ENCODE measurements around the gene PSMF1.

The PSMF1 gene

DNA sequence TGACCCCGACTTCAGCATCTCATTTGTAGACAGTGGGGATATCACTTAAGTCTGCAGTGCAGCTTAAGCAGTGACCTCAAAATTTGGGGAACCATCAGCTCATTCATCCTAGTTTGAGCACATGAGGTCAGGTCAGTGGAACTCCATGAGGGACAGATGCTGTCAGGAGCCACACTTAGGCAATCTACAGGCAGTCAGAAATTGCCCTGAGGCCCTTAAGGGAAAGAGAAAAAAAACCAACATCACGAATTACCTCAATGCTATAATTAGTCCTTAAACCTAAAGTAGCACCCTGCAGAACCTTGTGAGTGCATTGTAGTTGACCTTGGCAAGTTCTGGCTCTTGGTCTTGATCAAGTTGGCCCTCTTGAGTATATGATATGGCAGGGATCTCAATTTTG is 45.3 kb downstream of the PSMF1 start:
- no peak for DNase-seq (ENCODE audit: low read depth in 4 of 4, low spot score in 1 of 4)

DNA sequence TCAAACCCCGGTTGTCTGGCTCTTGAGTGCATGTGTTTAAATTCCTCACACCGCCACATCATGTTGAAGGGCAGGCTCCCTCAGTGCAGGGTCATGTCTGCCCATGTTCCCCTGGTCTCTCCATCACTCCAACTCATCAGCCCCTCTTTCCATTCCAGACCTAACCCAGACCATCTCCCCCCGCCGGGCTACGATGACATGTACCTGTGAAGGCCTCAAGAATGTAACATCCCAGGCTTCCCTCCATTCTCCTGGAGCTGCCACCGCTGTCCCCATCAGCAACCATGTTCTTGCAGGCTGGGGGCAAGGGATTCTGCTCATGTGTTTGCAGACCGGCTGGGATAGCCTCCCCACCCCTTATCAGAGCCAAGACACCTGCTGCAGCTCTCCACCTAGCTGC is 46.5 kb downstream of the PSMF1 start:
- DNase-seq (ENCODE audit: low read depth in 4 of 4, low spot score in 1 of 4), result no peak

DNA sequence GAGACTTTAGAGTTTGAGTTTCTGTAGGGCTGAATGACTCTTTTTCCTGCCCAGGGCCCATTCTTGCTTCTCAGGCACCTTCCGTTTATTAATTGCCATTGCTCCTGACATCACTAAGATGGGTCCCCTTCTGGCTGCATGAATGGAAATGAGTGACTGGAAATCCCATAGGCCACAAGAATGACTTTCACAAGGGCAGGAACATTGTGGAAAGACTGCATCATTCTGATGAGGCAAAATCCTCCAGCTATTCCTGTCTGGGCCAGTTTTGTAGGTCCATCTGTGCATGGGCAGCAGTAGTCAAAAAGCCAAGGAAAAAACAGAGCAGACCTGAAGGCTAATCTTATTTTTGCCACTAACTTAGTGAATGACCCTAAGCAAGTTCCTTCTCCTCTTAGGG is 47.1 kb downstream of the PSMF1 start:
- no peak for DNase-seq (ENCODE audit: low read depth in 4 of 4, low spot score in 1 of 4)

DNA sequence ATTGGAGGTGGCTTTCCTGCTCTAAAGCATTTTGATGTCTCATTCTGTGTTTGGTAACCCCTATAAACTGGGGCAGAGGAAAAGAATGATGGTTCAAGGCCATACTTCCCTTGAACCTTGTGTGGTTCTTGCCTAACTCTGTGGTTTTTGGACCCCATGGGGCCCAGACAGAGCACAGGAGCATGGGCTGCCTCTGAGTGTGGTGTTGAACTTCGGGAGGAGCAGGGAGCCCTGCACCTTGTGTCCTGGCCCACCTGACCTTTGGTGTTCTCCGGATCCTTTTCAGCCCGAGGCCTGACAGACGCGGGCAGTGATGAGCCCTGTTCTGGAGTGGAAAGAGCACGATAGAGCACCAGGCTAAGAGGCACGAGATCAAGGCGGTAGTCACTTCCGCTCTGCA is 47.5 kb downstream of the PSMF1 start:
- DNase-seq (ENCODE audit: low read depth in 4 of 4, low spot score in 1 of 4), result no peak

DNA sequence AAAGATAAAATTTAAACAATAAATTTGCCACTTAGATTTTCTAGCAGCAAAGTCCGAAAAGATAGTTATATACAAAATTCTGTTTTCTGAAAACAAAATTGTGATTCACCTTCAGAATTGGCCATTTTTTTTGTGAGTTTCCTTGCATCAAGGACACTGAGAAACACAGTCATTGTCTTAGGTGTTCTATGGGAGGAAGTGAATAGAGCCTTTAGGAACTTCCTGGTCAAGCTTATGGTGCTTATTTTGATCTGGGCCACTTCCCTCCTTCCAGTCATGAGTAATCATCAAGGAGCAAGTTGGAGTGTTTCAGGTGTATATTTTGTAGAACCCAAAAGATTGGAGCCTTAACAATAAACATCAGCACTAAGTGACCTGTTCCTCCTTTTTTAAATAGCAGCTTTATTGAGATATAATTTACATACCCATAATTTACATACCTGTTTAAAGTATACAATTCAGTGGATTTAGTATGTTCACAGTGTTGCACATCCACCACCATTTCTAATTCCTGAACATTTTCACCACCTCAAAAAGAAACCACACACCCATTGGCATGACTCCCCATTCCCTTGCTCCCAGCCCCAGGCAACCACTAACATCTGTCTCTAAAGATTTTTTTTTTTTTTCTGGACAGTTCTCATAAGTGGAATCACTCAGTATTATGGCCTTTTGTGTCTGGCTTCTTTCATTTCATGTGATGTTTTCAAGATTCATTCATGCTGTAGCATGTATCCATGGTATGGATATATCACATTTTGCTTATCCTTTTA is 48.7 kb downstream of the PSMF1 start:
- no peak for DNase-seq (ENCODE audit: low read depth in 4 of 4, low spot score in 1 of 4)

DNA sequence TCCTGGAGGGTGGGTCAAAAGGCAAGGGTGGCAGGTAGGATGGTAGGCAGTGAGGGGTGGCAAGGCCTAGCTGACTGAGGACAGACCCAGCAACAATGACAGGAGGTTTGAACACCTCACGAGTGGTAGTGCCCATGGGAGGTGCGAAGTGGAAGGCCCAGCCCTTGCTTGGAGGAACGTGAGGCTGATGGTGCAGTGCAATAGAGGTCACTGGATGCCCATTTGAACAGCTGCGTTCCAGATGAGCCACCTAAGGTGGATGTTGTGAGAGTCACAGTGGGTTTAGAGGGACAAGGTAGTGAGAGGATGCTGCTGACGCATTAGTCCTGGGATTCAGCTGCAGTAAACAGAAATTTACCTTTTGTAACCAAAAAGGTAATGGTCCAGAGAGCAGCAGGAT is 50.8 kb downstream of the PSMF1 start:
- DNase-seq (ENCODE audit: low read depth in 4 of 4, low spot score in 1 of 4), result no peak

DNA sequence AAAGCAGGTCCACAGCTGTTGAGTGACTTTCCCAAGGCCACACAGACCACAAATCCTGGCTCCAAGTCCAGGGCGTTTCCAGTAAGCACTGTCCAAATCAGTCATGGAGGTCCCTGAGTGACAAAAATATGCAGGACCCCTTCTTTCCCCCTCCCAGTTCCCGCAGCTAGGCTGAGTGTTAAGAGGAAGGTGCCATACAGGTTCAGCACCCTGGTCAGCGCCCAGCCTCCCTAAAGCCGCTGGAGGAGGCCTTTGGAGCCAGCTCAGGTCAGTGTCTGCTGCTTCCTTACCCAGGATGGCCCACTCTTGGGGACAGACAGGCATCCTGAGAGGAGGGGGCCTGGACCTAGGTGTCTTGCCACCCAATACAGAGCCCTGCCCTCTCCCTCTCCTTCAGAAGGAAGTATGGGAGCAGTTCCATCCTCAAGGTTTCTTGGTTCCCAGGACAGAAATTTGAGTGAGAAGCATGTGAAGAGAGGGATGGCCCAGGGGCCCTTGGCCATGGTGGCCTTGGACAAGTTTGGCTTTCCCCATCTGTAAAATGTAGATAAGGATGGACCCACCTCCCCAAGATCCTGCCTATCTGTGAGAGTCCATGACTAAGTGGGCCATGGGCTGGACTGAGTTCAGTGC is 53.2 kb downstream of the PSMF1 start:
- DNase-seq (ENCODE audit: low read depth in 4 of 4, low spot score in 1 of 4), result no peak

DNA sequence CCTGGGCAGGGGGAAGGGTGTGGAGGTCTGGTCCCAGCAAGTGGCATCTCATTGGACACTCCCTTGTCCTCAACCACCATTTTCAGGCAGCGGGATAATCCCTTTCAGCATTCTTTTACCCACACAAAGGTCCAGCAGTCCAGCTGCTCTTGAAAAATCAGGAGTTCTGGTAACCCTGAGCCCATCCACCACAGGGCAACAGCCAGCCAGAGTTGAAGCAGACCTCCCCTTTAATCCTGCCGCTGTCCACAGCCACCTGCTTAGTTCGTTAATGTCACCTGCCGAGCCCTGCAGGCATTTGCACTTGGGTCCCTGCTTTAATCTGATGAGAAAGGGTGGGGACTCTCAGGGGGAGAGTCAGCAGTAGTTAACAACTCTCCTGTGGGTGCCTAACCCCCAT is 55.3 kb downstream of the PSMF1 start:
- DNase-seq (ENCODE audit: low read depth in 4 of 4, low spot score in 1 of 4), result no peak

DNA sequence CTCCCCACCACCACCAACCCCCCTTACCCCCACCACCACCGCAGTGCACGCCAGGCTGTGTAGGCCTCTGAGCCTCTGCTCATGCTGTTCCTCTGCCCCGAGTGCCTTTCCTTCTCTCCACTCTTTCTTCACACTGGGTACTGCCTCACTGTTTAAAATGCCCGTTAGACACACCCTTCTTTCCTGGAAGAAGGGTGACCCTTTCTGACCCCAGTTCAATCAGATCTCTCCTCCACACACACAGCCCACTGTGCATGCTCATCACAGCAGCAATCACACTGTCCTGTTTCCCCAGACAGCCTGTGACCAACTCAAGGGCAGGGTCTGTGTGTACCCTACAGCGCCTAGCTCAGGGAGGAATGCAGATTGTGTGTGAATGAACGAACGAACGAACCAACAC is 56.4 kb downstream of the PSMF1 start:
- DNase-seq (ENCODE audit: low read depth in 4 of 4, low spot score in 1 of 4), result no peak

DNA sequence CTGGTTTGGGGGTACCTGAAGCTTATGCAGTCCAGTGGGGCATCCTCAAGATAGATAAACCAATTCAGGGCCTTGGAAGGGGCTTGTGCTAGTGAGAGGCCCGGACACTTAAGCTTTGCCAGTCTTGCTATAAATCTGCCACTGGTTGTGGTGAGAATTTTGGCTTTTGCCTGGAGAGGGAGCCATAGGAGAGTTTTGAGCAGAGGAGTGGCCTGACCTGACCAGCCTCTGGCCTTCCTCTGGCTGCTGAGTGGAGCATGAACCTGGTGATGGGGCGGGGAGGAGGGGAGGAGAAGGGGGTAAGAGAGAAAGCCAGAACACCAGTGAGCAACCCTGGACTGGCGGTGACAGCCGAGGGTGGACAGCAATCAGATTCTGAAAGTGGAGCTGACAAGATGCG is 59.3 kb downstream of the PSMF1 start:
- DNase-seq (ENCODE audit: low read depth in 4 of 4, low spot score in 1 of 4), result no peak

DNA sequence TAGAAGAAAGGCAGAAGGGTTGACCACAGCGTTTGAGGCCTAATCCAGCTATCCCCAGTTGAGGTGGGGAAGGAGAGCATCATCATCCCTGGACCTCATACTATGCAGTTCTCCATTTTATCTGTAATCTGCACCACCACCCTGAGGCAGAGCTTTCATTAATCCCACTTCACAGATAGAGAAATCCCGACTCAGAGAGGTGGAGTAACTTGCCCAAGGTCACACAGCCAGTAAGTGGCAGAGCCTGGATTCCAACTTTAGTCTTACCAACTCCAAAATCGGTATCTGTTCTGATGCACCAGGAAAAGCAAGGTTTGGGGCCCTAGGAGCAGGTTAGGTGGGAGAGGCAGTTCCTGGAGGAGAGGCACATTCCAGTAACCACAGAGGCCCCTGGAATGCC is 59.7 kb downstream of the PSMF1 start:
- no peak for DNase-seq (ENCODE audit: low read depth in 4 of 4, low spot score in 1 of 4)

DNA sequence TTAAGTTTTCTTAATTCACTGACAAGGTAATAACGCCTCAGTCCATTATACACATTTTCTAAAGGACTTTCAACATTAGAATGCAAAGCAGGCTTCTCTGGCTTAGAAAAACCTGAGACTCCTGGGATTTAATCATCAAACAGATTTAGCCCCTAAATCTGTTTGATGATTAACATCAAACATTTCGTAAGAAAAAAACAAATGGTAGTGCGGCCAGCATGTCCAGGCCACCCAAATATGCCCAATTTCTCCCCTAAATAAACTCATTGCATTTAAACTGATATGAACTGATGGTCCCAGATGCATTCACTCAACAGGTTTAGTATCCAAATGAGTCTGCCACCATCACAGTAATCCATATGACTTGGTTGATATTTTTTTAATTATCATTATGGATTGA is 60.2 kb downstream of the PSMF1 start:
- DNase-seq (ENCODE audit: low read depth in 4 of 4, low spot score in 1 of 4), result no peak

DNA sequence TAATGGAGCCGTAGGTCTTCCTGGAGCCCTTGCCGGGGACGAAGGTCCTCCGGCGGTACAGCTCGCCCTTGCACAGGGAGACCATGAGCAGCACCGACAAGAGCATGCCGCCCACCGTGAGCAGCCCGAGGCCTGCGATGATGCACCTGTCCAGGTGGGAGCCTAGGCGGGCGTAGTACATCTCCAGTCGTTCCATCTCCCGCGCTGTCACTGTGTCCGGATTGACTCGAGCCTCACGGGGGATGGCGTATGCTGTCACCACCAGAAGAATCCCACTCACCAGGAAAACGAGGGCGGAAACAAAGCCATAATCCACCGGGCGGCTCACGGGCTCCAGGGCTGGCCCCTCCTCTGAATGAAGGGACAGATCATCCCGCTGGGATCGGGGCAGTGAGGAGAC is 62.5 kb downstream of the PSMF1 start:
- no peak for DNase-seq (ENCODE audit: low read depth in 4 of 4, low spot score in 1 of 4)

DNA sequence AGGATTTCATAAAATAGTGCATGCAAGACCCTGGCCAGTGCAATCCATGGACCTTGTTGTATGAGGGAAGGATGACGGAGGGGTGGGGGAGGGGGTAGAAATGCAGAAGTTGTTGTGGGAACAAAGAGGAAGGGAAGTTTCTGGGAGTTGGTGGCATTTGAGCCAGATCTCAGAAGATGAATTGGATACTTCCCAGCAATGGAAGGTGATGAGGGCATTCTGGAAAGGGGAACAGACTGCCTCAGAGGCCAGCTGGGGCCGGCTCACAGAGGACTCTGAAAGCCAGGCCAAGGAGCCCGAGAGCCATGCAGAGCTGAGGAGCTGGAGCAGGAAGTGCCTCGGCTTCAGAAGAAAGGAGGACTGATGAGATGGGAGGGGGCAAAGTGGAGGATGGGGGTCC is 63.7 kb downstream of the PSMF1 start:
- DNase-seq (ENCODE audit: low read depth in 4 of 4, low spot score in 1 of 4), result no peak

DNA sequence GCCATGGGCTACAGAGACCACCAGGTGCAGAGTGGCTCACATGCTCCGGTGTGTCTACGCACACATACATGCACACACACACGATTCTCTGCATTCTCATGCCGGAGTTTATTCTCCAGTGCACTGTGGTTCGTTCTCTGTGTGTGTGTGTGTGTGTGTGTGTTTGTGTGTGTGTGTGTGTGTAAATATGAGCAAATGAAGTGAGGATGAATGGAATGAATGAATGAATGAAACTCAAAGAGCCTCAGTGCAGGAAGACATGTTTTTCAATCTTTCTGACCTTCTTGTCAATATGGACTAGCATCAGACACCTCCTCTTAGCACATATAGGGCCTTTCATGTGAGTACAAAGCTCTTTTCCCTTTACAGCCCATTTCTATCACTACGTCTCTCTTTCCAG is 64.8 kb downstream of the PSMF1 start:
- DNase-seq (ENCODE audit: low read depth in 4 of 4, low spot score in 1 of 4), result no peak

DNA sequence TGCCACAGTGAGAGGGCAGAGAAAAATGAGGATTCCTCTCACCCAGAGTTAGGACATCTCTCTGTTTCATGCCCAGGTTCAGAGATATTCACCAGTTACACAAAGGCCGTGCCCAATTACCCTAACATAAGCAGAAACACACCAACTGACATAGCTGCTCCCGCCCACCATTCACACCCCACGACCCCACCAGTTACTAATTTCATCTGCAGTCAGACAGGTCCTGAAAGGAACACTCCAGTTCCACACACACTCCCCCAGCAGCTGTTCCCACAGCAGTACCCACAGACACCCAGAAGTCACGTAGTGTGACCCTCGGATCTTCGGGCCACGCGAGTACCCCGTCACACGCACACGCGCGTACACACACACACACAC is 65.8 kb downstream of the PSMF1 start:
- no peak for DNase-seq (ENCODE audit: low read depth in 4 of 4, low spot score in 1 of 4)

DNA sequence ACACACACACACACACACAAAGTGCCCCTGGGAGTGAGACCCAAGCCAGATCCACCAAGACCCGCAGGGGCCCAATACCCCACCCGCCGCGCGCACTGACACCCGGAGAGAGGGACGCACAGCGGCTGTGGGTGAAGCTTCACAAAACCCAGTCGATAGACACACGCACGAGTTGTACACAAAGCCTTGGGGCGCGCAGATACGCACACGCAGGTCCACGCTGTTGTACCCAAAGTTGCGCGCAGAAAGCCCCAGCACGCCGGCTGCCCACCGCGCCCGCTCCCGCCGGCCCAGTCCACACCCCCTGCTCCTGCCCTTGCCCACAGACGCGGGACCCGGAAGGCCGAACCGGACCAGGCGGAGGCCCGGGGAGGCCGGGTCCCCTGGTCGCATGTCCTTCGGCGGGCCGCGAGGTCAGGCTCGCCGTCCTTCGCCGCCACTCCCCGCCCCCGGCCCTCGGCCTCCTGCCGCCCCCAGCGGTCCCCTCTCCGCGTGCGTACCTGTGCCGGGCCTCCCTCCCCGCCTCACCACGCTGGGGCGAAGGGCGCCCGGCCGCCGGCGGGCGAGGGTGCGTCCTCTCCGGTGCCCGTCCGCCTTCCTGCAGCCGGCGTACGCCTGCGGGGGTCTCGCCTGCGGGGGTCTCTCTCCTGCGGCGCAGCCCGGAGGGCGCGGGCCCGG is 66.4 kb downstream of the PSMF1 start, which contains the start of gene TMEM74B:
TMEM74B (minus strand) TSS at position 344 of the 678 bp plus-strand sequence. CDS start 1,180 bp downstream, outside the sequence.
- no peak for DNase-seq (ENCODE audit: low read depth in 4 of 4, low spot score in 1 of 4)

DNA sequence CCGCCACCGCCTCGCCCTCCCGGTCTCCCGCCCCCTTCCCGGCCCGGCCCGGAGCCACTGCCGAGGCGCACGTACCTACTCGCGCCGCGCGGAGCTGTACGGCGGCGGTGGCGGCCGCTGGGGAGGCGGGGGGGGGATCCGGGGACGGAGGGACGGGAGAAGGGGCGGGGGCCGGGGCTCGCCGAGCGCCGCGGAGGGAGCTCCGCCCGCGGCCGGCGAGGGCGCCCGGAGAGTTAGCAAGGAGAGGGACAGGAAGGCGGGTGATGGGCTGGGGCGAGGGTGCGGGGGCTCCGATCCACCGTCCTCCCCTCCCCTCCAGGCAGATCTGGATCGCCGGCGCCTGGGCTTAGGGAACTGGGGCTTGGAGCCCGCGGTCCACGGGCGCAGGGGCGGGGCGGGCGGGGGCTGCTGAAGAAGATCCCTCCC is 66.9 kb downstream of the PSMF1 start:
- DNase-seq (ENCODE audit: low read depth in 4 of 4, low spot score in 1 of 4), result no peak

DNA sequence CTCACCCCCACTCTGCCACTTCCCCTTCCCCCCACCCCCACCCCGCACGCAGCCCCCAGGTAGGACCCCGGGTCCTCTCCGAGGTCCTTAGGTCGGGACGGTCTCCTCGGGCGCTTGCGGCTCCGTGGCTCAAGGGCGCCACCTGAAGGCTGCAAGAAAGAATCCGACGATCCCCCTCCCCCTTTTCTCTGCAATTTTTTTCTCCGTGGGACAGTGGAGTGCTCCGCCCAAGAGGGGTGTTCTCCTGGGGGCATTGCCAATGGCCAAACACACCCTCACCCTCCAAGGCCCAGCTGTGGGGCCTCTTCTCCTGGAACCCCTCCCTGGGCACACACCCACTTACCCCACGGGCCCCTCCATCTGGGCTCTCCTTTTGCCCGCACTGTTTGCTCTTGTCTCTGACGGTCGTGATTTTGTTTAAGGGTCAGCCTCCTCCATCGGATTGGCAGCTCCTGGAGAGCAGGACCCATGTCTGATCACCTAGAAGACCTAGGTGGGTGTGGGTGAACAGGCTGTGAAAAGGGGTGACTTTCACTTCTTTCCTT is 67.5 kb downstream of the PSMF1 start:
- peak in 2 of 4 experiments; percentile 11 to 34 for DNase-seq (ENCODE audit: low read depth in 4 of 4, low spot score in 1 of 4)

DNA sequence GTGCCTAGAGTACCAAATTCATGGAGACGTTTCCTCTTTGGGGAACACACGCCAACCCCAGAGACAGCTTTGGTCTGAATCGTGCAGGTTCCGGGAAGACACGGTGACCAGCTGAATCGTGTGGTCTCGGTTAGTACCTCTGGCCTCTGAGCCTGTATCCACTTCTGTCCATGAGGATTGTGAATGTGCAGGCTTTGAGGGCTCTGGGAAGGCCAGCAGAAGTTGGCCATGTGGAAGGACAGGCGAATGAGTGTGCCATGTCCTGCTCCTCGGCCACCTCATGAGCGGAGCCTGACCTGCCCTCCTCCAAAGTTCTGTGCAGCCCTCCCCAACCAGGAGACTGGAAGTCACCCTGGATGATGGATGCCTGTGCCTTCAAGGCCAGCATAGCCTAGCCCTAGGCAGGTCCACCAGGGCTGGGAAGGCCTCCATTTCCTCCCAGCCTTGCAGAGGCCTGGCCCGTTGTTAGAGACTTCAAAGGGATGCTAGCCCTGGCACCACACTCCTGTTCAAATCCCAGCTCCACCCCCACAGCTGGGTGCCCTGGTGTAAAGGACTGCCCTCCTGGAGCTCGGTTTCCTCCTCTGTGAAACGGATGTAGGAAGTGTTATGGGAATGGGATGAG is 68.1 kb downstream of the PSMF1 start:
- DNase-seq (ENCODE audit: low read depth in 4 of 4, low spot score in 1 of 4), result no peak

DNA sequence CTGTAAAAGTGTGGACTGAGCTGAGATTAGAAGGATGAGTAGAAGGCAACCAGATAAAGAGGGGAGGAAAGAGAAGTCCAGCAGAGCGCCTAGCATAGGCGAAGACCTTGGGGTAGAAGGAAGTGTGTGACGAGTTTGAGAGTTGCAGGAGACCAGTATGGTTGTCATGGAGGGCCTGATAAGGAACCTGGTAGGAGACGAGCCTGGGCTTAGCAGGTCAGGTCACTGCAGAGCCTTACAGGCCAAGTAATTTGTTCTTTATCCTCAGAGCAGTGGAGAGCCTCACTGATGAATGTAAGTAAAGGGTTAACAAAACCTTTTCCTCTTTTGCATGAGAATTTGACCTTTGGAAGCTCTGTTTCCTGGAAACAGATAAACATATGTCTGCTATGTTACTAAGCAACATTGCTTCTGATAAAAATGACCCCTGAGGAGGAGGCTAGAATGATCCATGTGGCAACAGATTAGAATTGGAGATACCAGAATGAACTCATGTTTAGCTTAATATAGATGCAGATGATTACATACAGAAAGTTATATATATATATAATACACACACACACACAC is 69.3 kb downstream of the PSMF1 start:
- no peak for DNase-seq (ENCODE audit: low read depth in 4 of 4, low spot score in 1 of 4)

All from stimulated activated CD4-positive, alpha-beta T cell treated with anti-CD3 and anti-CD28 coated beads, Interleukin-1b, Interleukin-23, amount 100 ng/mL, for 24 hours (primary cell).